Neural crest cell (in vitro differentiated cells): ENCODE measurements around the gene TOR1AIP2. TPM values are rescaled to one million over a fixed set of nuclear protein-coding genes. Genes with fewer than 3 reads are reported as not detected.

Source experiments
- DNase-seq: peaks from one replicate; pipeline ENCODE4 v3.0.0; 2021; ENCODE audit warnings: low read depth, mixed read lengths, low spot score
- H3K27ac Mint-ChIP-seq: one replicate; pipeline ENCODE4 v1.8.0; 2021; ENCODE audit warnings: mild to moderate bottlenecking, mixed read lengths; ENCODE audit not compliant: unreplicated experiment
- H3K27me3 Mint-ChIP-seq: 2 replicates; pipeline ENCODE4 v1.8.0; 2021; ENCODE audit warnings: low read depth, mild to moderate bottlenecking, mixed read lengths
- H3K36me3 Mint-ChIP-seq: 2 replicates; pipeline ENCODE4 v1.8.0; 2021; ENCODE audit warnings: low read depth, mild to moderate bottlenecking, mixed read lengths
- H3K4me1 Mint-ChIP-seq: 2 replicates; pipeline ENCODE4 v1.8.0; 2021; ENCODE audit warnings: mixed read lengths
- H3K4me3 Mint-ChIP-seq: one replicate; pipeline ENCODE4 v1.8.0; 2021; ENCODE audit warnings: mild to moderate bottlenecking, mixed read lengths
- H3K9me3 Mint-ChIP-seq: 2 replicates; pipeline ENCODE4 v1.8.0; 2021; ENCODE audit warnings: mixed read lengths
- total RNA-seq: library from RNA; stranded (reverse); gene quantifications from 2 replicates; pipeline ENCODE4 v1.2.1, GENCODE V29; 2021
- TF ChIP-seq, protein P1 (sequence below): fragments of 200-600 bp; sonication (generic); conservative IDR thresholded peaks from 2 replicates; pipeline ENCODE4 v1.5.0; 2021; ENCODE audit warnings: antibody characterized with exemption, mild to moderate bottlenecking

Gene TOR1AIP2
- total RNA-seq, 1 donor from 2014 or later = 76.2 TPM

DNA sequence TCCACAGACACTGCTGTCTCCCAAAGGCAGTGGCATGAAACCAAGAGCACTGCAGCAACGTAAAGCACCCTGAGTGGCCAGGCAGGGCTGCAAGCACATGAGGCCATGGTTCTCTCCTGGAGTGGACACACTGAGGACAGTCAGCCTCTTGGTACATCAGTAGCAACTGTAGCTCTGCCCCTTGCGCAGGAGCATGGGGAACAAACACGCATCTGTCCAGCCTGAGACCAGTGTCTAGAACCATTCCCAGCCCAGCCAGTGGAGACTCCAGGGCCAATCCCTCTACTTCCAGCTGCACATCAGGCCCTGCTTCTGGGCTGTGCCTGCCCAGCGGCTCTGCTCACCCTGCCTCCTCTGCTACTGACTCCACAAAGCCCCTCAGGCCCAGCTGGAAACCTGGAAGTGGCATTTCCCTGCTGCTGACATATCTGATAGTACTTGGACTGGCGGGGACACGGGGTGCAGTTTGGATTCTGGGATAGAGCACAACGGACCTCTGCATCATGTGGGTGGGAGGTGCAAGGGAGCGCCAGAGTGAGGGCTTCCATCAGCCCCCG, 49.0 kb downstream of the TOR1AIP2 start:
- TF ChIP-seq, protein P1, sequence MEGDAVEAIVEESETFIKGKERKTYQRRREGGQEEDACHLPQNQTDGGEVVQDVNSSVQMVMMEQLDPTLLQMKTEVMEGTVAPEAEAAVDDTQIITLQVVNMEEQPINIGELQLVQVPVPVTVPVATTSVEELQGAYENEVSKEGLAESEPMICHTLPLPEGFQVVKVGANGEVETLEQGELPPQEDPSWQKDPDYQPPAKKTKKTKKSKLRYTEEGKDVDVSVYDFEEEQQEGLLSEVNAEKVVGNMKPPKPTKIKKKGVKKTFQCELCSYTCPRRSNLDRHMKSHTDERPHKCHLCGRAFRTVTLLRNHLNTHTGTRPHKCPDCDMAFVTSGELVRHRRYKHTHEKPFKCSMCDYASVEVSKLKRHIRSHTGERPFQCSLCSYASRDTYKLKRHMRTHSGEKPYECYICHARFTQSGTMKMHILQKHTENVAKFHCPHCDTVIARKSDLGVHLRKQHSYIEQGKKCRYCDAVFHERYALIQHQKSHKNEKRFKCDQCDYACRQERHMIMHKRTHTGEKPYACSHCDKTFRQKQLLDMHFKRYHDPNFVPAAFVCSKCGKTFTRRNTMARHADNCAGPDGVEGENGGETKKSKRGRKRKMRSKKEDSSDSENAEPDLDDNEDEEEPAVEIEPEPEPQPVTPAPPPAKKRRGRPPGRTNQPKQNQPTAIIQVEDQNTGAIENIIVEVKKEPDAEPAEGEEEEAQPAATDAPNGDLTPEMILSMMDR = no peak
- no peaks in the 10 kb centered on the region for H3K9me3 Mint-ChIP-seq
- H3K27me3 Mint-ChIP-seq = no peaks in the 10 kb centered on the region
- no peak overlapping the region for H3K4me3 Mint-ChIP-seq
- peaks cover 2% of the 10 kb centered on the region for H3K4me1 Mint-ChIP-seq
- H3K36me3 Mint-ChIP-seq = no peaks in the 10 kb centered on the region
- H3K27ac Mint-ChIP-seq = no peak overlapping the region
- no peak for DNase-seq

DNA sequence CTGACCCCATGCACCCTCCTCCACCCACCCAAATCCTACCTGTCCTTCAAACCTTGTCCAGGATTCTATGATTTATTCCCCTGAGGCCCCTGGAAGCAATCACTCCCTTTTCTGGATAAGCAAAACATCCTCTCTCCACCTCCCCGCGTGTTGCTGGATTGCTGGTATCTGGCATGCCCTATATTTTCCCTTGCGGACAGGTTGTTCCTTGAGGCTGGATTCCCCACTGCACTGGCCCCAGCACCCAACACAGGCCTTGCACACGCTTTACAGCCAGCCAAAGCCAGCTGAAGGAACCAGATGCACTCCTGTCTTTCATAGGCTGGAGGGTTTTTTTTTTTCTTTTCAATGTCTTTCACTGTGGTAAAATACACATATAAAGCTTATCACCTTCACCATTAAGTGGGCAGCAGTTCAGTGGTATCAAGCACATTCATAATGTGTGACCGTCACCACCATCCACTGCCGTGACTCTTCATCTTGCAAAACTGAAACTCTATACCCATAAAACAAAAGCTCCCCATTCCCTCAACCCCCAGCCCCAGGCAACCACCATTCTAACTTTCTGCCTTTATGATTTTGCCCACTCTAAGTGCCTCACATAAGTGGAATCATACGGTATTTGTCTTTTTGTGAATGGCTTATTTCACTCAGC, 50.9 kb downstream of the TOR1AIP2 start:
- no peak for DNase-seq
- no peaks in the 10 kb centered on the region for H3K9me3 Mint-ChIP-seq
- no peaks in the 10 kb centered on the region for H3K36me3 Mint-ChIP-seq
- no peaks in the 10 kb centered on the region for H3K4me1 Mint-ChIP-seq
- no peak overlapping the region for H3K4me3 Mint-ChIP-seq
- H3K27ac Mint-ChIP-seq = peak overlapping the region; percentile 32
- no peaks in the 10 kb centered on the region for H3K27me3 Mint-ChIP-seq
- TF ChIP-seq, protein P1 = no peak

DNA sequence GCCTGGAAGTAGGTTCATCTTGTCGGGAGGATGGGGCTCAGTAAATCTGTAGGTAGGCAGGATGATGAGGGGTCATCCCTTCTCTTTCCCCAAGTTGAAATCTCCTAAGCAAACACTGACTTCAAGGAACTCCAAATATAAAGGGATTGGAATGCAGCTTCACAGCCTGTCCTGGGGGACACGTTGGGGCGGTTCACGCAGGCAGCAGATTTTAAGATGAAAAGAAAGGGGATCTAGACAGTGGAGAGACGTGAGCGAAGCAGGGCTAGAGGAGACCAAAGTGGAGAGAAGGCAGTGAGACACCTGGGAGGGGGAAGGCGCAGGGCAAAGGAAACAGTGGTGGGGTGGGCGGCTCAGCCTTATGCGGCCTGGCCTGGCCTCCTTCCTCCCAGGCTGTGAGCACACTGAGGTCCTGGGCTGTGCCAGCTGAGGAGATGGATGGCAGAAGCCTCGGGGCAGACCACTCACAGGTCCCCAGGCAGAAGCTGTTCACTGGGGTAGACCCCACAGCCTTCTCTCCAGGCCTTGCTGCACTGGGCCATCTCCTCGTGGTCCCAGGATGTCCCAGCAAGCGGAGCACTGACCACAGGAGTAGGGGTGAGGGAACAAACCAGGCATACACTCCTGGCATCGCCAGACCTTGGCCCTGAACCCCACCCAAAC, 51.7 kb downstream of the TOR1AIP2 start:
- TF ChIP-seq, protein P1 = no peak
- no peaks in the 10 kb centered on the region for H3K36me3 Mint-ChIP-seq
- no peak for DNase-seq
- no peak overlapping the region for H3K4me3 Mint-ChIP-seq
- H3K4me1 Mint-ChIP-seq = no peaks in the 10 kb centered on the region
- no peaks in the 10 kb centered on the region for H3K9me3 Mint-ChIP-seq
- no peaks in the 10 kb centered on the region for H3K27me3 Mint-ChIP-seq
- H3K27ac Mint-ChIP-seq = no peak overlapping the region

DNA sequence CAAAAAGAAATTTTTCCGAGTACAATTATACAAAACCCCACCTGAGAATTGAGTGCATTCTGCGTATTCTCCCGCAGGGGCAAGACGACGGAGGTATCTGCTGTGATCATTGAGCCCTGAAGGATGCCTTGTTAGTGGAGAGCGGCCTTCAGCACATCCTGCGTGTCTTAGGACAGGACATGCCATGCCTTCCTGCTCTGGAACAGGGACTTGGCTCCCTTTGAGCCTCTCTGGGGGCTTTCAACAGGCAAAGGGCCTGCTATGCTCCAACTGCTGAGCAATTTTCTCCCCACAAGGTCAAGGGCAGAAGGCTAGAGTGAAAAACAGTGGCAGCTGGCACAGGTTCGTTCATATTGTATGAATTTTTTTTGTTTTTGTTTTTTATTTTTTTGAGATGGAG, 52.4 kb downstream of the TOR1AIP2 start:
- Mint-ChIP-seq H3K4me3 (no peak overlapping the region), H3K4me1 (no peaks in the 10 kb centered on the region), H3K27me3 (peaks cover 2% of the 10 kb centered on the region), H3K36me3 (no peaks in the 10 kb centered on the region), H3K9me3 (no peaks in the 10 kb centered on the region), H3K27ac (no peak overlapping the region)
- TF ChIP-seq, protein P1 = no peak
- no peak for DNase-seq

DNA sequence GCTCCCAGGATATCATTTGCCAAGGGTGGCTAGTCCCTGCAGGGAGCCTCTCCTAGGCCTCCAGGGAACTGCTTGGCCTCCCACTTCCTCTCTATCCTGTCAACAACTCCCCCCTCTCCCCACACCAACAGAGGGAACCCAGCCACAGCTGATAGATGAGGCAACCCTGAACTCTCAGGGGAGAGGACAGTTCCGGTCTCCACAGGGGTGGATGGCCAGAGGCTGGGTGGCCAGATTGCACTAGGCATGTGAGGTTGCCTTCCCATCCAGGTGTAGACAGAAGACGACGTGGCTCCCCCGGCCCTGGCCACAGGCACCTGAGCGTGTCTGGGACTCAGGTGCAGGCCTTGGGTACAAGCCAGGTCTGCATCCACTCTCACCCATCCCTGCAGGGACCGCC, 53.3 kb downstream of the TOR1AIP2 start:
- Mint-ChIP-seq H3K36me3 (no peaks in the 10 kb centered on the region), H3K4me3 (no peak overlapping the region), H3K4me1 (no peaks in the 10 kb centered on the region), H3K9me3 (no peaks in the 10 kb centered on the region), H3K27me3 (peaks cover 3% of the 10 kb centered on the region), H3K27ac (no peak overlapping the region)
- TF ChIP-seq, protein P1 = no peak
- DNase-seq = no peak
